Right forelimb (tissue), 1 donor: ENCODE data around the gene TATDN2.
"Not testable (repeated sequence)": the region's sequence is repeated elsewhere in the genome, so short reads cannot be mapped to it uniquely, and the experiment has no call there.

Source experiments
- DNase-seq: peaks from one replicate; pipeline ENCODE4 v3.0.0-alpha.2; 2018

The TATDN2 gene

GRCh38 chr3:10235551-10235950, 12.7 kb upstream of the TATDN2 start:
- no peak for DNase-seq

GRCh38 chr3:10238345-10239183, 9.7 kb upstream of the TATDN2 start:
- no peak for DNase-seq

GRCh38 chr3:10240799-10241198, 7.5 kb upstream of the TATDN2 start:
- DNase-seq = no peak

- no peak for DNase-seq
These were observed 5.8 kb upstream of the TATDN2 start for GRCh38 chr3:10242182-10243065.

GRCh38 chr3:10244009-10244408, 4.2 kb upstream of the TATDN2 start:
- no peak for DNase-seq

GRCh38 chr3:10245081-10245712, 3.1 kb upstream of the TATDN2 start:
- DNase-seq = no peak

GRCh38 chr3:10247679-10248183, 528 bp upstream of the TATDN2 start:
- no peak for DNase-seq

- DNase-seq = peak; percentile 51
These were observed 907 bp downstream of the TATDN2 start for GRCh38 chr3:10248984-10249748.

GRCh38 chr3:10249833-10250232, 1.6 kb downstream of the TATDN2 start:
- no peak for DNase-seq

GRCh38 chr3:10251006-10251405, 2.7 kb downstream of the TATDN2 start:
- DNase-seq = no peak

- no peak for DNase-seq
These were observed 5.5 kb downstream of the TATDN2 start for GRCh38 chr3:10253731-10254130.

GRCh38 chr3:10255835-10256234, 7.6 kb downstream of the TATDN2 start:
- no peak for DNase-seq

GRCh38 chr3:10259036-10259435, 10.8 kb downstream of the TATDN2 start:
- no peak for DNase-seq

GRCh38 chr3:10259798-10260197, 11.5 kb downstream of the TATDN2 start:
- DNase-seq = no peak

GRCh38 chr3:10260211-10260701, 12.0 kb downstream of the TATDN2 start:
- no peak for DNase-seq

GRCh38 chr3:10262027-10262426, 13.8 kb downstream of the TATDN2 start:
- no peak for DNase-seq

- DNase-seq = no peak
These were observed 15.5 kb downstream of the TATDN2 start for GRCh38 chr3:10263646-10264363.

GRCh38 chr3:10265833-10266232, 17.6 kb downstream of the TATDN2 start:
- DNase-seq = no peak

GRCh38 chr3:10266936-10267335, 18.7 kb downstream of the TATDN2 start:
- not testable (repeated sequence) for DNase-seq

GRCh38 chr3:10268116-10268515, 19.9 kb downstream of the TATDN2 start:
- DNase-seq = no peak

- DNase-seq = no peak
These were observed 20.7 kb downstream of the TATDN2 start for GRCh38 chr3:10268930-10269329.

- DNase-seq = no peak
These were observed 21.2 kb downstream of the TATDN2 start for GRCh38 chr3:10269443-10269842.
